ENCODE results near the gene LARP4B. TPM values are rescaled to one million over a fixed set of nuclear protein-coding genes. Genes with fewer than 3 reads are reported as not detected.

The LARP4B gene
- total RNA-seq, 2 donors from 2014 or later = 42.2 to 70.6 TPM

GRCh38 chr10:958106-958505, 26.6 kb upstream of the LARP4B start:
- DNase-seq (ENCODE audit: low spot score) (no peak), ATAC-seq (ENCODE audit: insufficient number of reproducible peaks, low FRiP score, low read depth) (no peak)
- Histone ChIP-seq H3K36me3 (no peaks in the 10 kb centered on the region), H3K27ac (no peak overlapping the region), H3K27me3 (replicated peaks; ENCODE audit: insufficient read depth) (no peaks in the 10 kb centered on the region), H3K9me3 (no peaks in the 10 kb centered on the region), H3K4me3 (no peak overlapping the region), H3K4me1 (ENCODE audit: control insufficient read depth in 1 of 2, low read depth in 2 of 2) (no peaks in the 10 kb centered on the region)
- TF ChIP-seq CTCF (IDR thresholded peaks at IDR 0.05) = no peak

- Histone ChIP-seq H3K36me3 (no peaks in the 10 kb centered on the region), H3K9me3 (no peaks in the 10 kb centered on the region), H3K4me1 (ENCODE audit: control insufficient read depth in 1 of 2, low read depth in 2 of 2) (no peaks in the 10 kb centered on the region), H3K27ac (no peak overlapping the region), H3K27me3 (replicated peaks; ENCODE audit: insufficient read depth) (no peaks in the 10 kb centered on the region), H3K4me3 (no peak overlapping the region)
- ATAC-seq (ENCODE audit: insufficient number of reproducible peaks, low FRiP score, low read depth) (no peak), DNase-seq (ENCODE audit: low spot score) (no peak)
- no peak for TF ChIP-seq CTCF (IDR thresholded peaks at IDR 0.05)
These were observed 24.3 kb upstream of the LARP4B start for GRCh38 chr10:955820-956217.

DNA sequence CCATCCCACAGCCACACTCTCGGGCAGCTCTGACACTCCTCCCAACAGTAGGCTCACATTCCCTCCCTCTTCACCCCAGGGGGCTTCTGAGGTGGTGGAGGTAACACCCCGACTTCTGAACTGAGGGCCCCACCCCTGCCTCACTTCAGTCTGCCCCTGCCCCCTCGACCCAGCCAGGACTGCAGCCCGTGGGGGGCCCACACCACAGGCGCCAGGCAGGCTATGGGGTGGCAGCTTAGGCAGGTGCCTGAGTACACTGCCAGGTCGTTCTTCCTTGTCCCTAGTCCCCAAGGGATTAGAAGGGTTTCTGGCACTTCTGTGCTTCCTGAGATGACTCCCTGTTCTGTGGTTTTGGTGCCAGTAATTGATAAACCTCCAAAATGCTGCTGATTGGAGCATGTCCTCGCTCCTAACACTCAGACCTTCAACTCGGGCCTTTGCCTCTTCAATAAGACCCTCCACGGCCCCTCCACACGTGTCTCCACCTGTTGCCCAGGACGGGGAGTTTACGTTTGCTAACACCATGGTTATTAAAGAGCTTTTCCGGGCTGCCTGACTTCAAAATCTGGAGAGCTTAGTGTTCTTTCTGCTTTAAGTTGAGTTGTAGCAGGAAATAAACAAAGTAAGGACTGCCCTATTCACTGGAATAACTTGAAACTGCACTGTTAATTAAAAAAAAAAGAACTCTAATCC, 23.8 kb upstream of the LARP4B start:
- Histone ChIP-seq H3K4me1 (ENCODE audit: control insufficient read depth in 1 of 2, low read depth in 2 of 2) (no peaks in the 10 kb centered on the region), H3K27me3 (replicated peaks; ENCODE audit: insufficient read depth) (no peaks in the 10 kb centered on the region), H3K4me3 (no peak overlapping the region), H3K9me3 (no peaks in the 10 kb centered on the region), H3K27ac (no peak overlapping the region), H3K36me3 (no peaks in the 10 kb centered on the region)
- no peak for TF ChIP-seq CTCF (IDR thresholded peaks at IDR 0.05)
- DNase-seq (ENCODE audit: low spot score) = no peak
- ATAC-seq (ENCODE audit: insufficient number of reproducible peaks, low FRiP score, low read depth) = no peak

DNA sequence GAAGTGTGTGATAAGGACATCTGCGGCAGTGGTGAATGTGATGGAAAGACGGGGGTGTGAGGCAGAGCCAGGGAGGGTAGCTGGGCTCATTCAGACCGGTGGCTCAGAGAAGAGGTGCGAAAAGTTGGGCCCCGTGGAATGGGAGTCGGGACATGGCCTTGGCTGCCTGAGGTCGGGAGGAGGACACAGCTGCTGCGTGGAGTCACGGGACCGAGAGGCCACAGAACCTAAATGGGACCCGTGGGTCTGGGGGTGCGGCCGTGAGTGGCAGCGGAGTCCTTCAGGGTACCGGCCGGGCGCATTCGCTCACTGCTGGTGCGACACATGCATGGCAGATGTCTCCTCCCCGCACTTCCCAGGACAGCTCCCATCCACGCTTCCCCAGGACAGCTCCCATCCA, 22.9 kb upstream of the LARP4B start:
- H3K27me3 ChIP-seq (replicated peaks; ENCODE audit: insufficient read depth) = no peaks in the 10 kb centered on the region
- DNase-seq (ENCODE audit: low spot score) (no peak), ATAC-seq (ENCODE audit: insufficient number of reproducible peaks, low FRiP score, low read depth) (no peak)
- TF ChIP-seq CTCF (IDR thresholded peaks at IDR 0.05) = no peak
- H3K4me3 ChIP-seq = no peak overlapping the region
- no peak overlapping the region for H3K27ac ChIP-seq
- no peaks in the 10 kb centered on the region for H3K9me3 ChIP-seq
- no peaks in the 10 kb centered on the region for H3K4me1 ChIP-seq (ENCODE audit: control insufficient read depth in 1 of 2, low read depth in 2 of 2)
- no peaks in the 10 kb centered on the region for H3K36me3 ChIP-seq

- Histone ChIP-seq H3K36me3 (no peaks in the 10 kb centered on the region), H3K4me3 (no peak overlapping the region), H3K4me1 (ENCODE audit: control insufficient read depth in 1 of 2, low read depth in 2 of 2) (no peaks in the 10 kb centered on the region), H3K9me3 (no peaks in the 10 kb centered on the region), H3K27me3 (replicated peaks; ENCODE audit: insufficient read depth) (no peaks in the 10 kb centered on the region), H3K27ac (no peak overlapping the region)
- TF ChIP-seq CTCF (IDR thresholded peaks at IDR 0.05) = no peak
- no peak for DNase-seq (ENCODE audit: low spot score)
- no peak for ATAC-seq (ENCODE audit: insufficient number of reproducible peaks, low FRiP score, low read depth)
These were observed 22.3 kb upstream of the LARP4B start for GRCh38 chr10:953836-954235.

Measured in thoracic aorta (tissue), 2 donors.